NCI-H774 (cell line): ENCODE measurements around the gene E2F6.

ENCODE experiments used
- DNase-seq: peaks from one replicate; lab custom pipeline; 2025; lab: John Stamatoyannopoulos, UW

Gene E2F6

DNA sequence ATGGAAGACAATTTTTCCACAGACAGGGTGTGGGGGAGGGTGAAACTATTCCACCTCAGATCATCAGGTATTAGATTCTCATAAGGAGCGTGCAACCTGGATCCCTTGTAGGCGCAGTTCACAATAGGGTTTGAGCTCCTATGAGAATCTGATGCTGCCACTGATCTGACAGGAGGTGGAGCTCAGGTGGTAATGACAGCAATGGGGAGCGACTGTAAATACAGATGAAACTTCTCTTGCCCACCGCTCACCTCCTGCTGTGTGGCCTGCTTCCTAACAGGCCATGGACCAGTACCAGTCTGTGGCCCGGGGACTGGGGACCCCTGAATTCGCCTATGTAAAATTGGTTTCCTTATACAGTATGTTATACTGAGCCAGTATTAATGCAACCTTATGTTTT is 27.3 kb upstream of the E2F6 start:
- no peak for DNase-seq

DNA sequence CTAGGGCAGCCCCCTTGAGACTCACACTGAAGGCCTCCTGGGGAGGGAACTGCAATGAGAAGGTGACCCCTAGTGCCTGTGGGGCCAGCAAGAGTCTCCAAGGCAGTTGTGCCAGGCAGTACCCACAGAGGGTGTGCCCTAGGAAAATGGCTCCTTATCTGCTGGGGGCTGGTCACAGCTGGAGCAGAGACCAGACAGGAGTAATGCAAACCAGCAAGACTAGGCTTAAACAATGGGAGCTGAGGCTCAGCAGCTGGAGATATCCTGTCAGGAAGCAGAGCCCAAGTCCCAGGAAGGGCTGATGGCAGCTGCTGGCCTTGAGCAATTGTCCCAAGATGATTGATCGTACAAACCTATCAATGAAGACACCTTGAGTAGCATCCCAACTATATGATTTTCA is 26.8 kb upstream of the E2F6 start:
- DNase-seq: no peak

DNA sequence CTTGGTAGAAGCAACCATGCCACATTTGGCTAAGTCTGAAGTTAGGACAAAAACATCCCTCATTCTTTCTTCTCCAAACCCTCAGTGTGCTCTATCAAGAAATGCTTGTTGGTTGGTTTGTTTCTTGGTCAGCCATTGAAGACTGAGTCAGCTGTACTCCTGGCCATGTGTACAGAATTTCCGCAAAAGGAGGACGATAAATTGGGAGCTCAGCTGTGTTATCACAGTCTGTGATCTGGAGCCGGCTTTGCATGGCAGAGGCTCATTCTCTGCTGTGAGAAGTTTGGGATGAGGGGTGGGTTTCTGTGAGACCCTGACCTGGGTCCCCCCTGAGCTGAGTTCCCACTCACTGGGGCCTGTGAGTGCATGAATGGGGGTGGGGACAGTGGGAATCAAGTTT is 26.3 kb upstream of the E2F6 start:
- DNase-seq: no peak

DNA sequence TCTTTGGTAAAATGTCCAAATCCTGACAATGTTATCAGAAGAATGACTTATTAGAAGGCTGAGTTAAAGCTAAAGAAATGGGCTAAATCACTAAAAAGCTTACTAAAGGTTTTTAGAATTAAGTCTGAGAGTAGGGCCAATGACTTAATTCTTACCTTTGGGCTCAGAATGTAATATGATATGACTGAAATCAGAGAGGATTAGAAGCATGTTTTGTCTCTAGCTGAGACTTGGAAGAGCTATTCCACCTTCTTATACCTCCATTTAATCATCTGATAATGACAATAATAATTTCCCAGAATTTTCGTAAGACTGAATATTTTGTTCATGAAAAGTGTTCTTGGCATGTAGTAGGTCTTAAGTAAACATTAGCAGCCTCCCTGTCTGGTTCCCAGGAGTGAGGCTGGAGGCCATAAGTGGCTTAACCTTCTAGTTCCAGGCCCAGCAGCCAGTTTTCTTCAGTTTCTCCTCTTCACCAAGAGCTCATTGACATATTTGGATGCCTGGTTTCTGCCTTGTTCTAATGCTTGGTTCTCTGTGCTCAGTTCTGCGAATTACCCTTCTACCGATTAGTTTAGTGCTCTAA is 25.5 kb upstream of the E2F6 start:
- DNase-seq: no peak

DNA sequence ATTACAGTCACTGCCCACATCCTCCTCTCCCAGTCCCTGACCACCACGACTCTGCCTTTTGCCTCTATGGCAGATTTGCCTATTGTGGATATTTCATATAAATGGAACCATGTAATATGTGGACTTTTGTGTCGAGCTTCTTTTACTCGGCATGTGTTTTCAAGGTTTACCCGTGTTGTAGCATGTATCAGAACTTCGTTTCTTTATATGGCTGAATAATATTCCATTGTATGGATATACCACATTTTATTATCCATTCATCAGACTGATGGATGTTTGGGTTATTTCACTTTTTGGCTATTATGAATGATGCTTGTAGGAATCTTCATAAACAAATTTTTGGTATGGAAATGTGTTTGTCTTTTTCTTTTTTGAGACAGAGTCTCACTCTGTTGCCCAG is 24.2 kb upstream of the E2F6 start:
- DNase-seq: no peak

DNA sequence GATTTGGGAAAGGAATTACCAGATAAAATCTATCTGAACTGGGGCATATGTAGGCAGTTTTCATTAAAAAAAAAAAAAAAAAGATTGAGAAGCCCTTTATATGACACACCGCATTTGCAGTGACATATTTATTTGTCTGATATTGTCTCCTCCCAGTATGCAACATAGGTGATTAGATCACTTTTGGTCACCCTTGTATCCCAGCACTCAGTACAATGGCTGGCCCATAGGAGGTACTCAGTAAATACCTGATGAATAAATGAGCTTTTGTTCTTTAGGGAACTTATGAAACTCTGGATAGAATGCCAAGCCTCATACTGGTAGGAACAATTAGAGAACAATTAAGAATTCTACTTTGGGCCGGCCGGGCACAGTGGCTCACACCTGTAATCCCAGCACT is 22.8 kb upstream of the E2F6 start:
- no peak for DNase-seq

DNA sequence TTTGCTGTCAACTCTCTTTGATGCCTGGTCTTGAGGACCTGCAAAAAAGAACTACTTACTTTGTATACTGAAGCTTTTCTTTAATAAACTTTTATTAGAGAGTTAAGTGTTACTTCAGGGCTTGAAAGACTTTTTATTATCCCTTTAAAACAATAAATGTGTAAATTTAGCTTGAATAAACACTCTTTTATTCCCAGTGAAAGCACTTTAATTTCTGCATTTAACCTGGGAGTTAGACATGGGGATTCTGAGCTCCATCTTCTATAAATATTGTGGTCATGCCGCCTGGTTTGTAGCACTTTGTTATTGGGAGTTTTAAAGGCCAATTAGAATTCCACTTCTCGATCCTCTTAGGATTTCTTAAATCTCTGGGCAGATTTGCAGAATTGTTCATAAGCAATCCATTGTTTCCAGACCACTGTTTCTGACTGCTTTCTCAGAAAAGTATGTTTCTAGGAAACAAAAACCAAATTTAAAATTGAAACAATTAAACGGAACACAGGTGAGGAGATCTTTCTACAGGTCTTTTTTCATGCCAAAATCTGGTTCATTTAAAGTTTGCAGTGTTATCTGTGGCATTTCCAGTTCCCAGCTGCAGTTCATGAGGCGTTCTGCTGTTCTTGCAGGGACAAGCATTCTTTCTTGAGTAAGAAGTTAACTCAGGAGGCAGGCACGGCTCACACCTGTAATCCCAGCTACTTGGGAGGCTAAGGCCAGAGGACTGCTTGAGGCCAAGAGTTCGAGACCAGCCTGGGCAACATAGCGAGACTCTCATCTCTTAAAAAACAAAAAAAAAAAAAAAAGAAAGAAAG is 18.1 kb upstream of the E2F6 start:
- no peak for DNase-seq

DNA sequence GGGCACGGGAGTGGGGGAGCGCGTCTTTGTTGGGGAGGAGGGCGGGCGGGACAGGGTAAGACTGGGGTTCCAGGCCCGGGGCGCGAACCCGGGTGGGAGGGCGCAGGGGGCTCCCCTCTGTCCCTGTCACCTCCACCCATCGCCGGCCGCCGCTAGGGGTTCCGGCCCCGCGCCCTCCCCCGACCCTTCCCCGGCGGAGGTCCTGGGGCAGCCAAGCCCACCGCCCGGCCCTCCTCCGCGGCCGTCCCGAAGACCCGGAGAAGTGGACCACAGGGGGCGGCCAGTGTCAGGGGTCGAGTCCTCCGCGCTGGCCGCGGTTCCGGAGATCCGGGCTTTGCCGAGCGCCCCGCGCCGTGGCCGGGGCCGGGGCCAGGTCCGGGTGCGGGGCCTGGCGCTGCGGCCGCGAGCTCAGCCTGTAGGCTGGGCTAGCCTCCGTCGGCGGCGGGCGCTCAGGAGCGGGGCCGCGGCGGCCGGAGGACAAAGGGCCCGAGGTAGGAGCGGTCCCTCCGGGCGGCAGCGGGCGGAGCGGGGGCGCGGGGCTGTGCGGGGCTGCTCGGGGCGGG is 16.6 kb upstream of the E2F6 start:
- no peak for DNase-seq

DNA sequence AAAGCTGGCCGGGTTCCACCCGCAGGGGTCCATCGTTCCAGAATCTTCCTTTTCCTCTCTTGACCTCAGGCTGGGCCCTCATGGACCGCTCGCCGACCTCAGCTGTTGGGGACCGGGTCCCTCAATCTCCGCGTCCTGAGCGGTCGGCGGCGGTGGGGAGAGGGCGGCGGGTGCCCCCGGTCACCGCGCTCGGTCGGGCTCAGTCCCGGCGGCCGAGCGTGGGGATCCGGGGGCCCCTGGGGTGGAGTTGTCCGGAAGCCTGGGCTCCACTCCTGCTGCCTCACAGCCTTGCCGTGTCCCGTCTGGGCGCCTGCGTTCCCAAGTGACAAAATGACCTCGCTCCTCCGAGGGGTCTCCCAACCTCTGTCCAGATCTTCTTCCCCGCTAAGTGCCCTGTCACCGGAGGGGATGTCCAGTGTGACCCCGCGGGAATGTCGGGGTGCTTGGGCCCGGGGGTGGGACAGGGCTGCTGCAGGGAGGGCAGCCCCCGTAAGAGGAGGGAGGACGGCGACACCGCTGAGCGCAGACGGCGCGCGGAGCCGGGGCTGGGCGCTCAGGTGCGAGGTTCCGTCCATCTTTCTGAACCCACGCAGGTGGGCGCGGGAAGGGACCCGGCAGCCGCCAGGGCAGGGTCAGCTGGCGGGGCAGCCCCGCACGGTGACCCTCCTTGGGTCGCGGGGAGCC is 16.0 kb upstream of the E2F6 start:
- DNase-seq: no peak

DNA sequence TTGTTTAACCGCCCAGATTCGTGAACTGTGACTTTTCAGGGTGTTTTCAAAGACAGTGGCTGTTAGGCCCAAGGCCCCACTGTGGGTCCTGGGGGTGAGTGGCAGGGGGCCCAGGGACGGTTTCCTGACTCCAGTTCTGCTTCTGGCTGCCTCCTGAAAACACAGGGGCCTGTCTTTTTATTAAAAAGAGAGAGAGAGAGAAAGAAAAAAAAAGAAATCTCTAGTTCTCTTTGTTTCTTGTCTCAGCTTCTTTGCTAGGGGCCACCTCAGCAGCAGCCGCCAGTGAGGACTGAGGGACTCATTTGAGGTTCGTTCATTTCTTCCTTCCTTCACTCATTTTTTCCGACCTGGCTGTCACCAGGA is 15.4 kb upstream of the E2F6 start:
- DNase-seq: no peak

DNA sequence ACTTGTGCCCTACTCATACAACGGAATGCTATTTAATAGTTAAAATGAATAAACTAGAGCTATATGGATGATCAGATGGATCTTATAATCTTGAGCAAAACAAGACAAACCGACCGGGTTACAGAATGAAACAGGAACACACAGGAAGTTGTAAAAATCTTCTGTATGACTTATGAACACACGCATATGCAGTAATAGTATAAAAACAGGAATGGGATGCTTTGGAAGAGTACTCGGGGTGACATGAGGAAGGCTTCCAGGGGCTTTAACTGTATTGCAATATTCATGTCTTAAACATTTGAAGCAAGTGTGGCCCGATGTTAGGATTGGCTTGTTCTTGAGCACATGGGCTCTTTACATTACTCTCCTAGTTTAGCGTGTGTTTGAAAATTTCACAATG is 14.9 kb upstream of the E2F6 start:
- DNase-seq: no peak

DNA sequence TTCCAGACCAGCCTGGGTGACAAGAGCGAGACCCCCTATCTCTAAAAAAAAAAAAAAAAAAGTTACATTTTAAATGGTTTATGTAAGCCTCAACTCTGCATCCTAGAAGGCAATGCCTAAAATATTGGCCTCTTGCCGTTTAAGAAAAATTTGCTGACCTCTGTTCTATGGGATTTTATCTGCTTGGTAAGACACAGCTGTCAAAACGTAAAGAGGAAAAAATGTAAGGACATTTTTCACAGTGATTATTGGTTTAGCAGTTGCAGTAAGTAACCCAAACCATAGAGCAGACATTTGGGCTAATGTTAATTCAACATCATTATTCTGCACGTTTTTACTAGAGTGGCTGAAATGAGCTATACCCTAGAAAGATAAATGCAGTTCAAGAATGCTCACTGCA is 14.4 kb upstream of the E2F6 start:
- no peak for DNase-seq

DNA sequence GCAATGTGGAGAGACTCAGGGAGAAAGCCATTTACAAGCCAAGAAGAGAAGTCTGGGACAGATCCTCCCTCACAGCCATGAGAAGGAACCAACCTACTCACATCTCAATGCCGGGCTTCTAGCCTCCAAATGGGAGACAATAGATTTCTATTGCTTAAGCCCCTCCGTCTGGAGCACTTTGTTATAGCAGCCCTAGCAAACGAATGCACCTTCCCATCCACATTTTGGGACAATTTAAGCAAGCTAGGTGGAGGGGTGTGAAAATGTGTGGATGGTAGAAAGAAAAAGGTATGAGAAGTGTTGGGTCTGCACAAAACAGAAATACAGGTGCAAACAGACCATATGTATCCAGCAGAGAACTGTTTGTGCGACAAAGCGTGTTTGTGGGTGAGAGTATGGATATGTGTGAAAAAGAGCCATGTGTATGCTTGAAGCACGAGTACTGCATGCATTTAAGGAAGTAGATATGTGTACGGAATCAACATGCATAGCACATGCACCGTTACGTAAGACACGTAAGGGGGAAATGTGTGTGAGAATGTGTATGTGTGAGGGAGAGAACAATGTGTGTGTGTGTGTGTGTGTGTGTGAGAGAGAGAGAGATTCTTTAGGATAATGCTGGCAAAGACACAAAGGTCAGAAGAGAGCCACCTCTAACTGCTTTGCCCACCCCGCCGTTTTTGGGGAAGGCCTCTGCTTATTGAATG is 13.1 kb upstream of the E2F6 start:
- no peak for DNase-seq

DNA sequence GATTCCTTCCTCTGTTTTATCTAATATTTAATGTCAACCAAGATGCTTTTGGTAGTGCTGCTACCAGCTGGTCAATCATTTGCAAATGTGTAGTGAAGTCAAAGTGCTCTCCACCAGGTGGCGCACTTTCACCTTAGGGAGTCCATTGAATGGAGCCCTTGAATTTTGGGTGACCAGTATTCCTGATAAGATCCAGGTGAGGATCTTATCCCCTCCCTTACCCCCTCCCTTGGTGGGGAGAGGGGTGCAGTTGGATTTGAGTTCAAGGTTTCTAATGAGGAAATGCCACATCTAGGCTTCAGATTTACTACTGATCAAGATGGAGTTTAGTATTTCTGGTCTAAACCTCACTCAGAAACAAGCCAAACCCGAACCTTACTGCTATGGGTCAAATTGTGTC is 12.0 kb upstream of the E2F6 start:
- DNase-seq: peak; percentile 77

DNA sequence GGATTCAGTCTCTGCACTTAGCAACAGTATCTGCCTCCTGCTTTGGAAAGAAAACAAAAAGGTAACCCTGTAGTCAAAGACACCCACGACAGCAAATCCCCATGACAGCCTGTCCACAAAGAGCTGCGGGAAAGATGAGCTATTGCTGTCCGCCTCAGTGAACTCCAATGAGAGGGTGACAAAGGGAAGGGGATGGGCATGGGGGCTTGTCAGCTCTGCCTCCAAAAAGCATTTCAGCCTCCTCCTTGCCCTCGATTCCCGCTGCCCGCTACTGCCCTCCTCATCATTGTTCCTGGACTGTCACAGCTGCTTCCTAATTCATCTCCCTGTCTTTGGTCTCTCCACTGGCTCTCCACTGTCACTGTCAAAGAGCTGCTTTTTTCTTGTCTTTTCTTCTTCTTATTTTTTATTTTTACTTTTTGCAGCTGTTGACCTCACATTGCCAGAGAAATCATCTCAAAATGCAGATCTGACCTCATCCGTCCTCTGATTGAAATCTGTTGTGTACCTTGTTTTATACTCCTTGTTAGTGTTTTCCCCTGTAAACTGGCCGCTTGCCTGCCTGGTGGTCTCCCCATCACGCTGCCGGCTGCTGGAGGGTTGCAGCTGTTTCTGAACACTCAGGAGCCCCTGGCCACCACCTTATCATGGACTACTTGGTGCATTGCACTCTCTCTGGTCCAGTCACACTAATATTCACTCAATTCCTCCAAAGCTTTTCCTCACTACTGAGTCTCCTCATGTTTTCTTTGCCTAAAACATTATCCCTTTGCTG is 7.9 kb upstream of the E2F6 start:
- no peak for DNase-seq

DNA sequence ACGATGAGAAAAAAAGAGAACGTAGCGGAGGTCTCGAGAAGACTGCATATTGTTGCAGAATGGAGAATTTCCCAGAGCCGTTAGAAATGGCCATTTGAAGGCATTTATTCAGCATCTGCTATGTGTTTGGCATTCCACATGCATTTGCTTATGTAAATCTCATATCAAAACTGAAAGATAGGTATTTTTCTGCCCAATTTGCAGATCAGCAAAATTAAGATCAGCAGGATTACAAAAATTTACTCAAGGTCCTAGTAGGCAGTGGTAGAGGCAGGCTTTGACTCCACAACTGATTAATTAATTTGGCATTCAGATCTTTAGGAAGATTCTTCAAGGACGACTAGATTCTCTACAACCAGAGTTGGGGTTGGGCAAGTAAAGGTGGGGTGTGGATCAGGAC is 1.8 kb upstream of the E2F6 start:
- no peak for DNase-seq

DNA sequence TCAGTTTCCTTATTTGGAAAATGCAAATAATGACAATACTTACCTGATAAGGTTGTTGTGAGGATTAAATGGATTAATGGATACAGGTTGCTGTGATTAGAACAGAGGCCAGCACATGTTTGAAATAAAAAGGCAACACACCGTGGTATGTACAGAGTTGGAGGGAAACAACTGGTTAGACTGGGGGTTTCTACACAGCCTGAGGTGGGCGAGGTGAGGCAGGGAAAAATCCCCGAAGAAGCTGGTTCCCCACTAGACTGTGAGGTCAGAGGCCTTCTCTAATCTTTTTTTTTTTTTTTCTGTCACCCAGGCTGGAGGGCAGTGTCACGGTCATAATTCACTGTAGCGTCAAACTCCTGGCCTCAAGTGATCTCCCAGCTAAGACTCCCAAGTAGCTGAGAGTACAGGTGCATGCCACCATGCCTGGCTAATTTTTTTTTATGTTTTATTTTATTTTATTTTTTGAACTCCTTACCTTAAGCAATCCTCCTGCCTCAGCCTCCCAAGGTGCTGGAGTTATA is 1.2 kb upstream of the E2F6 start:
- DNase-seq: no peak

DNA sequence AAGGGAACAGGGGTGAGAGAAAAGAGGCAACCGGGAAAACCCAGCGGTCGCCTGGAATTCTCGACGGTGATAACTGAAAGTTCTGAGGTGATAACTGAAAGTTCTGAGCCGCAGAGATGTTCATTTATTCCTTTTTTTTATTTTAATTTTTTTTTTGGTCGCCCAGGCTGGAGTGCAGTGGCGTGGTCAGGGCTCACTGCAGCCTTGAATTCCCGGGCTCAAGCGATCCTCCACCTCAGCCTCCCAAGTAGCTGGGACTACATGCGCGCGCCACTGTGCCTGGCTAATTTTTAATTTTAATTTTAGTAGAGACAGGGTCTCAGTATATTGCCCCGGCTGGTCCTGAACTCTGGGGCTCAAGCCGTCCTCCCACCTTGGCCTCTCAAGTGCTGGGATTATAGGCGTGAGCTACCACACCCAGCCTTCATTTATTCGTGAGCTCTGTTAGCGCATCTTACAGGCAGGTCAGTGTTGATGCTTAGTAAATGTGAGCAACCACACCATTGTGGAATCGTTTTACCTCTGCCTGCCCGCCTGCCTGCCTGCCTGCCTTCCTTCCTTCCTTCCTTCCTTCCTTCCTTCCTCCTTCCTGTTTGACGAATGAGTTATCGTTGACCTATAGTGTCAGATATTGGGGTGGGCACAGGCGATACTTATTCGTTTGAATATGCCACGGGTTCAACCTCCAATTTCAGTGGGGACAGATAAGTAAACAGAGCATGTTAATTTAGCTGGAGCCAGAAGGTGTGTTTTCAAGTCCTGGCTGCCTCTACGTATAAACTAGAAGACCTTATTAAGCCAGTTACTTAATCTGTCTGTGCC is 557 bp upstream of the E2F6 start:
- no peak for DNase-seq

DNA sequence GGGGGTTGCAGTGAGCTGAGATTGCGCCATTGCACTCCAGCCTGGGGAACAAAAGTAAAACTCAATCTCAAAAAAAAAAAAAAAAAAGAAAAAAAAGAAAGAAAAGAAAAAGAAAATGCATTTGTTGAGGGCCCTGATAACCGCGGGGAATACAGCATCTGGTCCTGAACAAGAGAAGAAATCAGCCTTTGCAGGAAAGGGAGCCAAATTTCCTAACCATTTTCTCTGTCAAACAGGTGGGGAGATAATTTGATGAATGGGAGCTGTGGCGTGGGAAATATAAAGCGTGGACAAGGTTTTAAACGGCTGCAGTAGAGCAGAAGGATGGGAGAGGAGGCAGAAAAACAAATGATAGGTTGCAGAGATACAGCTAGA is 864 bp downstream of the E2F6 start:
- DNase-seq: no peak

DNA sequence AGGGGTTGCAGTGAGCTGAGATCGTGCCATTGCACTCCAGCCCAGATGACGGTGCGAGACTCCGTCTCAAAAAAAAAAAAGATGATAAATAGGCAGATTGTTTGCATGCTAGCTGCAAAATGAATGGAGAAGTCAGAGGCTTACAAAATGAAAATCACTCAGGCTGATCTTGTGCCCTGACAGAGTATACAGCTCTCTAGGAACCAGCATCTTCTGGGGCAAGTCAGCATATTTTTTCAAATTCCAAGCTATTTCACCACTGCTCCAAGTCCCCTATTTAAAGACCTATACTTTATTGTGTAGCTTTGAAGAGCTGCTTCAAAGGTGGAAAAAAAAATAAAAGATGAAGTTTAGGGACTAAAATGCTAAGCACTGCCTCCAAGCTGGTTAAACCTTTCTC is 6.1 kb downstream of the E2F6 start:
- DNase-seq: no peak

DNA sequence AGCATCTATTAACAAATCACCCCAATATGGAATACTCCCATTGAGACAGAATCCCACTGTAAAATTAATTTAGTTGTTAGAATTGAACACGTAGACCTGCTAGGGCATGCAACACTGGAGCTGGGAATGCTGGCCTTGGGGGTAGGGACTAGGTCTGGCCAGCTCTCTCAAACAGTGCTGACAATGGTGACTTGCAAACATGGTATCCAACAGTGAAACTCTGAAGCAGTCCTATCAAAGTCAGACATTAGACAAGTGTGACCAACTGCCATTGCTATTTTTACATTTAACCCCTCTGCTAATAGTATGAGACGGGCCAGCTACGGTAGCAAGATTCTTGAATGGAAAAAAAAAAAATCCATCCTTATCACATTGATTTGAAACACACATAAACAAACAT is 7.2 kb downstream of the E2F6 start:
- no peak for DNase-seq
